ENCODE results near the gene BUB1.
"Not testable (repeated sequence)": the region's sequence is repeated elsewhere in the genome, so short reads cannot be mapped to it uniquely, and the experiment has no call there.

Gene BUB1

GRCh38 chr2:110657724-110658305 is 20.0 kb downstream of the BUB1 start:
- FAIRE-seq (no peak), DNase-seq (ENCODE audit: insufficient read length, low spot score) (no peak)
- no peak for TF ChIP-seq POLR2A (IDR thresholded peaks at IDR 0.05; ENCODE audit: low read depth, low read length)

GRCh38 chr2:110655701-110656100 is 22.2 kb downstream of the BUB1 start:
- DNase-seq (ENCODE audit: insufficient read length, low spot score) (no peak), FAIRE-seq (no peak)
- TF ChIP-seq POLR2A (IDR thresholded peaks at IDR 0.05; ENCODE audit: low read depth, low read length): no peak

GRCh38 chr2:110653861-110654260 is 24.0 kb downstream of the BUB1 start:
- FAIRE-seq: no peak
- no peak for TF ChIP-seq POLR2A (IDR thresholded peaks at IDR 0.05; ENCODE audit: low read depth, low read length)
- no peak for DNase-seq (ENCODE audit: insufficient read length, low spot score)

- no peak for TF ChIP-seq POLR2A (IDR thresholded peaks at IDR 0.05; ENCODE audit: low read depth, low read length)
- FAIRE-seq (no peak), DNase-seq (ENCODE audit: insufficient read length, low spot score) (no peak)
Measured at GRCh38 chr2:110650346-110650745, 27.5 kb downstream of the BUB1 start.

- no peak for DNase-seq (ENCODE audit: insufficient read length, low spot score)
- FAIRE-seq: peak; percentile 79
- no peak for TF ChIP-seq POLR2A (IDR thresholded peaks at IDR 0.05; ENCODE audit: low read depth, low read length)
Measured at GRCh38 chr2:110647777-110648176, 30.1 kb downstream of the BUB1 start.

GRCh38 chr2:110645616-110646015 is 32.2 kb downstream of the BUB1 start:
- DNase-seq (ENCODE audit: insufficient read length, low spot score) (no peak), FAIRE-seq (no peak)
- TF ChIP-seq POLR2A (IDR thresholded peaks at IDR 0.05; ENCODE audit: low read depth, low read length): no peak

- DNase-seq (ENCODE audit: insufficient read length, low spot score) (no peak), FAIRE-seq (no peak)
- TF ChIP-seq POLR2A (IDR thresholded peaks at IDR 0.05; ENCODE audit: low read depth, low read length): no peak
Measured at GRCh38 chr2:110644357-110644756, 33.5 kb downstream of the BUB1 start.

GRCh38 chr2:110642360-110642759 is 35.5 kb downstream of the BUB1 start:
- FAIRE-seq (no peak), DNase-seq (ENCODE audit: insufficient read length, low spot score) (no peak)
- no peak for TF ChIP-seq POLR2A (IDR thresholded peaks at IDR 0.05; ENCODE audit: low read depth, low read length)

GRCh38 chr2:110639972-110640371 is 37.9 kb downstream of the BUB1 start:
- FAIRE-seq (no peak), DNase-seq (ENCODE audit: insufficient read length, low spot score) (no peak)
- no peak for TF ChIP-seq POLR2A (IDR thresholded peaks at IDR 0.05; ENCODE audit: low read depth, low read length)

GRCh38 chr2:110638952-110639695 is 38.7 kb downstream of the BUB1 start:
- no peak for DNase-seq (ENCODE audit: insufficient read length, low spot score)
- TF ChIP-seq POLR2A (IDR thresholded peaks at IDR 0.05; ENCODE audit: low read depth, low read length): no peak
- no peak for FAIRE-seq

- FAIRE-seq: no peak
- DNase-seq (ENCODE audit: insufficient read length, low spot score): no peak
- no peak for TF ChIP-seq POLR2A (IDR thresholded peaks at IDR 0.05; ENCODE audit: low read depth, low read length)
Measured at GRCh38 chr2:110638004-110638403, 39.9 kb downstream of the BUB1 start.

- FAIRE-seq: no peak
- no peak for DNase-seq (ENCODE audit: insufficient read length, low spot score)
- no peak for TF ChIP-seq POLR2A (IDR thresholded peaks at IDR 0.05; ENCODE audit: low read depth, low read length)
Measured at GRCh38 chr2:110637093-110637492, 40.8 kb downstream of the BUB1 start.

- not testable (repeated sequence) for DNase-seq (ENCODE audit: insufficient read length, low spot score); FAIRE-seq
Measured at GRCh38 chr2:110635949-110636628, 41.8 kb downstream of the BUB1 start.

GRCh38 chr2:110627348-110627747 is 50.5 kb downstream of the BUB1 start:
- peak; percentile 60 for FAIRE-seq
- DNase-seq (ENCODE audit: insufficient read length, low spot score): not testable (repeated sequence)

GRCh38 chr2:110619326-110619939 is 58.4 kb downstream of the BUB1 start:
- not testable (repeated sequence) for FAIRE-seq; DNase-seq (ENCODE audit: insufficient read length, low spot score)

GRCh38 chr2:110613927-110614326 is 63.9 kb downstream of the BUB1 start:
- not testable (repeated sequence) for DNase-seq (ENCODE audit: insufficient read length, low spot score); FAIRE-seq

GRCh38 chr2:110610613-110611250 is 67.1 kb downstream of the BUB1 start:
- not testable (repeated sequence) for FAIRE-seq; DNase-seq (ENCODE audit: insufficient read length, low spot score)

- DNase-seq (ENCODE audit: insufficient read length, low spot score); FAIRE-seq: not testable (repeated sequence)
Measured at GRCh38 chr2:110609843-110610612, 67.8 kb downstream of the BUB1 start.

All from H54 (cell line).